Panc1 (cell line): ENCODE measurements around the gene WWOX.

ENCODE experiments used
- CTCF ChIP-seq: fragments of 450-650 bp; IDR thresholded peaks from 2 replicates; pipeline ENCODE4 v1.5.1; 2017; ENCODE audit warnings: mild to moderate bottlenecking
- POLR2AphosphoS5 ChIP-seq: IDR thresholded peaks from 2 replicates; pipeline ENCODE4 v1.6.1; 2012; ENCODE audit warnings: mild to moderate bottlenecking, low read depth, low read length, moderate library complexity
- REST ChIP-seq, 2 experiments: IDR thresholded peaks; 2 replicates each; pipeline ENCODE4 v1.6.1; 2011 to 2012; ENCODE audit warnings: low read depth in 2 of 2, control low read depth in 1 of 2, low read length in 1 of 2, mild to moderate bottlenecking in 1 of 2, moderate library complexity in 1 of 2; ENCODE audit not compliant: insufficient read depth in 1 of 2
- TCF7L2 ChIP-seq: IDR thresholded peaks from 2 replicates; pipeline ENCODE4 v1.6.1; 2011; ENCODE audit warnings: mild to moderate bottlenecking, low read depth, low read length, inconsistent platforms

- TF ChIP-seq POLR2AphosphoS5 = no peak
- peak; percentile 42; the same call in 1 of the 2 replicates for TF ChIP-seq CTCF
- no peak for TF ChIP-seq REST (IDR thresholded peaks at IDR 0.05; ENCODE audit: insufficient read depth in 1 of 2, low read depth in 2 of 2, low read length in 1 of 2)
- TF ChIP-seq TCF7L2 = no peak
Measured at GRCh38 chr16:78705694-78706093, 606.2 kb downstream of the WWOX start.
